GM08714 (cell line): ENCODE data around the gene ASTL.

Source experiments
- H3K4me3 ChIP-seq: fragments of 200-500 bp; sonication (Bioruptor generic); 2 replicates; pipeline ENCODE4 v1.5.1; 2014; ENCODE audit warnings: mild to moderate bottlenecking, low read length, inconsistent platforms
- ZNF274 ChIP-seq: IDR thresholded peaks from 2 replicates; pipeline ENCODE4 v1.6.1; 2012; ENCODE audit warnings: mild to moderate bottlenecking, low read depth, low read length

The ASTL gene

DNA sequence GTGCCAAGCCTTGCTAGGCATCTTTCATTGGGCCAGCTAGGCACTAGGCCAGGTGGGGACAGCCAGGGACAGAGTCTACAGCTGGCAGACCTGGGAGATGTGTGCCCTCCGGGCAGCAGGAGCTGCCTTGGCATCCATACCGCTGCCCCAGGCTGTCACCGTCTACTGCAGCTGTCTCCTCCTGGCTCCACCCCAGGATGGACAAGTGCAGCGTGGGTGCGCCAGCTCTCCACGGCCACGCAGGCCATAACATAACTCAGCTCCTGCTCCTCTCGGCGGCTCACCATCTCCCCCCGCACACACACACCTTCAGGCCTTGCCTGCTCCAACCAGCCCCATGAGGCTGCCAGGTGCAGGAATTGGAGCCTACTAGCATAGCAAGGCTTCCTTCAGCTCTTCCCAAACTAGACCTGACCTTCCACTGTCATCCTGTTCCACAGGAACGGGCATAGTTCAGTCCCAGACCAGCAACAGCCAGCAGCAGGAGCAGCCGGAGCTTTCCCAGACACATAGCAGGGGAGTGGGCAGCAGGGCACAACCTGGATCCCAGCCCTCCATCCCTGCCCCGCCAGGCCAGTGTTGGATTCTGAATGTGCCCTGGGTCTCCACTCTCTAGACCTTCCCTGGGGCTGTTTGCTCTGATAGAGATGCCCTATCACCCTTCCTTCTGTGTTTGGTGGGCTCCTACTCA is 19.5 kb downstream of the ASTL start:
- H3K4me3 ChIP-seq = no peak overlapping the region
- no peak for TF ChIP-seq ZNF274

DNA sequence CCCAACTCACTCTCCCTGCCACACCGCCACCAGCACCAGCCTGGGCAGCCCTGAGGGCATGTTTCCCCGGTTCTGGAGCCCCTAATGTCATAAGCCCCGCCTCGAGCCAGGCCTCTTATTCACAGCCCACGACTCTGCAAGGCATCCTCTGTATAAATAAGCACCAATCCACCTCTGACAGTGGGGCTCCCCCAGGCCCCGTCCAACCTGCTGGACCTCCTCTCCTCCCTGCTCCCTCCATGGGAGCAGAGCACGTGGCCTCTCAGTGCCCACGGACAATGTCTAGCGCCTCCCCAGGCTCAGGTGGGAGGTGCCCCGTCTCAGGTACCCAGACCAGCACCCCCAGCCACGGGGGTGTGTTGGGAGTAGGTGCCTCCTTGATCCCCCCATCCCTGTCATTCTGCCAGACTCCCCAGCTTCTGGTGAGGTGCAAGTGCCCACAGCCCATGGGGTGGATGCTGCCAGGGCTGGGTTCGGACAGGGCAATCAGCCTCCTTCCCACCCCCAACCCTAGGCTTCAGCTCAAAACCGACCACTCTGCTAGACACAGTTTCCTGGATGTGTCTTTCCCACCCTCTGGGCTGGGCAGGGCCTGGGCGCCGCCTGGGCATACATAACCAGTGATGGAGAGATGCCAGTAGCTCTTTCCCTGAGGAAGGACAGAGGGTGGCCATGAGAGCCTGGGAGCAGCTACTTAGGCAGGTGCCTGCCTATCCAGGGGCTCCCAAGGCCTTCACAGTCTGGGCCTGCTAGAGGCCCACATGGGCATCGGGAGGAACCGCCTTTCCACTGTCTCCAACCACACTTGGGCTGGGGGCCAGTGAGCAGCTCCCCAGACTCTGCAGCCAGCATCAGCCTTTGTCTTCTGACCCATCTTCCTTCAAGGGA is 20.4 kb downstream of the ASTL start:
- H3K4me3 ChIP-seq = no peak overlapping the region
- no peak for TF ChIP-seq ZNF274

DNA sequence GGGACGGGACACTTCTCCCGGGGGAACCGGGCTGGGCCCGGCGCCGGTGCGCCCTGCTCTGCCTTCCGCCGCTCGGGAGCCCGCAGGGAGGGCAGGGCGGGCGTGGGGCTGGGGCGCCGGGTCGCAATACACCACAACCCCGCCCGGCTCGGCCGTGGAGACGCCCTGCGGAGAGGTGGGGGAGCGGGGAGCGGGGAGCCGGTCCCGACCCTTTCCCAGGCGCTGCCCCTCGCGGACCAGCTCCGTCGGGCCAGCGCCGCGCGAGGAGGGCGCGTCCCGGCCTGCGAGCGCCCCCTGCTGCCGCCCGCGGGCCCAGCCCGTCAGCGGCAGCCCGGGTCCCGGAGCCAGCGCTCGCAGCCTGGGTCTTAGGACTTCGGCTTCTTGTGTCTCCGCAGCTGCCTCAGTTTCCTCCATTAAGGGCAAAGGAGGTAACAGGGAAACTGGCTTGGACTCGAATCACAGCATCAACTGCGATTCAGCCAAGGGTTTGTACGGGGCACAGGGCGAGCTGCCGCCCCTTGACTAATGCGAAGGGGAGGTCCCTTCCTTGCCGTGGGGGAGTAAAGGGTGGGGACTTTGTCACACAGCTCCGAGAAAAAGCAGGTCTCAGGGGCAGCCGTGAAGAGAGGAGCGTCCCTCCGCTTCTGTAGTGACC is 21.3 kb downstream of the ASTL start:
- peak overlapping the region; percentile 50; the same call in 1 of the 2 replicates for H3K4me3 ChIP-seq
- no peak for TF ChIP-seq ZNF274

DNA sequence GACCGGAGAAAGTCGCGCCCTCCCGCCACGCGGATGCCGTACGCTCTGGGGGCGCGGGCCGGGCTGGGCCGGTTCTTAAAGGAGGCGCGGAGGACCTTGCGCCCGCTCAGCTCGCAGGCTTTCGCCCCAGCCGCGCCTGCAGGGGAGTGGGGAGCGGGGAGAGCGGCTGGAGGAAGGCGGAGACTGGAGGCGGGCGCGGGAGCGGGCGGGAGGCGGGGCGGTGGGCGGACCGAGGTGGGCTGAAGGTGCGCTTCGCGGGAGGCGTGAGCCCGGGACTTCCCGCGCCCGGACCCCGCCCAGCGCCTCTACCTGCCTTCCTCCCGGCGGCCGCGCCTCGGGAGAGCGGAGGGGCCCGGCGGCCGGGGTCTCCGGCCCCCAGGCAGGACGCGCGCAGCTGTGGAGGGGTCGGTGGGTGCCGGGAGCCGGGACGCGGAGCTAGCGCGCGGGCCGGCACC is 21.9 kb downstream of the ASTL start, which contains the start of gene ADRA2B:
TSS of gene ADRA2B (minus strand) at position 148 of the 455 bp plus-strand sequence. CDS start 422 bp downstream, outside the sequence.
- no peak for TF ChIP-seq ZNF274
- peak within 1 kb of the TSS; percentile 50; the same call in 1 of the 2 replicates for H3K4me3 ChIP-seq

DNA sequence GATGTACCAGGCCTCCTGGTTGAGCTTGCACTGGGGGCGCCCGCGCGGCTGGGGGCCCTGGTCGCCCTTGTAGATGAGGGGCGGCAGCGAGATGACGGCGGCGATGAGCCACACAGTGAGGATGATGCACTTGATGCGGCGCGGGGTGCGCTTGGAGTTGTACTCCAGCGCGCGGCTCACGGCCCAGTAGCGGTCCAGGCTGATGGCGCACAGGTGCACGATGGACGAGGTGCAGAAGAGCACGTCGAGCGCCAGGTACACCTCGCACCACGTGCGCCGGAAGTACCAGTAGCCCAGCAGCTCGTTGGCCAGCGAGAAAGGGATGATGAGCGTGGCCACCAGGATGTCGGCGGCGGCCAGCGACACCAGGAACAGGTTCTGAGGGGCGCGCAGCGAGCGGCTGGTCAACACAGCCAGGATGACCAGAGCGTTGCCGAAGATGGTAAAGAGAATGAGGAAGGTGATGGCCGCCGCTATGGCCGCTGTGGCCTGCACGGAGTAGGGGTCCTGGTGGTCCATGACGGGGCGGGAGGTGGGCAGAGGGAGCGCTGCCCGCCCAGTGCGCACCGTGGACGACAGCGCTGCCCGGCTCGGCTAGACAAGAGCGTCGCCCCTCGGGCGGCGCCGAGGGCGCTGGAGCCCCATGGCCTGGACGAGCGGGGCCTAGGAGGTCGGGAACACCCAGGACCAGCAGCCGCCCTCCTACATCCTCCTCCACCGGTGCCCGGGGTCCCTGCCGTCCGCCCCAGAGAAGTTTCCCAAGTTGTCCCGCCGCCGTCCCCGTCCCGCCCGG is 22.5 kb downstream of the ASTL start:
- no peak for TF ChIP-seq ZNF274
- H3K4me3 ChIP-seq = peak overlapping the region; percentile 26; the same call in 1 of the 2 replicates

- TF ChIP-seq ZNF274 = no peak
- H3K4me3 ChIP-seq = no peak overlapping the region
Measured at GRCh38 chr2:96114903-96115581, 23.3 kb downstream of the ASTL start.

- H3K4me3 ChIP-seq = no peak overlapping the region
- no peak for TF ChIP-seq ZNF274
Measured at GRCh38 chr2:96114546-96114902, 23.8 kb downstream of the ASTL start.

DNA sequence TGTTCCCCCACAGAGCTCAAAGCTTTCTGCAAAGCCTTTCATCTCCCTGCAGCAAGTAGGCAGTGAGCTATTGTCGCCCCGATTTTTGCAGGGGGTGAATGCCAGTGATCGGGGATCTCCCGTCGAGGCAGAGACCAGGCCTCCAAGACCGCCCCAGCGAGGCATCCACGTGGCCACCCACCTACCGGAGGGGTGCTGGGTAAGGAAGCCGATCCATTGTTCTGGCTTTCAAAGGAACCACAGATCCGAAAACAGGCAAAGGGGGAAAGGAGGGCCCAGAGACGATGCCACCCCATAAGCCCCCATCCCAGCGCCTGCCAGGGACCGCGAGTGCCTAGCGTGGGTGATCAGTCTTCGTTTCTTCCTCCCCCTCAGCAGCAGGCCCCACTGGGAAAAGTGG is 24.4 kb downstream of the ASTL start:
- H3K4me3 ChIP-seq = no peak overlapping the region
- no peak for TF ChIP-seq ZNF274

- no peak overlapping the region for H3K4me3 ChIP-seq
- no peak for TF ChIP-seq ZNF274
Measured at GRCh38 chr2:96113367-96113677, 25.0 kb downstream of the ASTL start.

GRCh38 chr2:96112501-96113366 is 25.6 kb downstream of the ASTL start:
- TF ChIP-seq ZNF274 = no peak

GRCh38 chr2:96111823-96112500 is 26.3 kb downstream of the ASTL start:
- TF ChIP-seq ZNF274 = no peak
- H3K4me3 ChIP-seq = no peak overlapping the region

More at GRCh38 chr2:96112501-96113366, 25.6 kb downstream of the ASTL start:
- H3K4me3 ChIP-seq = no peak overlapping the region

GRCh38 chr2:96111257-96111640 is 27.1 kb downstream of the ASTL start:
- no peak overlapping the region for H3K4me3 ChIP-seq
- no peak for TF ChIP-seq ZNF274
